ENCODE results near the gene BGN.

BGN gene

DNA sequence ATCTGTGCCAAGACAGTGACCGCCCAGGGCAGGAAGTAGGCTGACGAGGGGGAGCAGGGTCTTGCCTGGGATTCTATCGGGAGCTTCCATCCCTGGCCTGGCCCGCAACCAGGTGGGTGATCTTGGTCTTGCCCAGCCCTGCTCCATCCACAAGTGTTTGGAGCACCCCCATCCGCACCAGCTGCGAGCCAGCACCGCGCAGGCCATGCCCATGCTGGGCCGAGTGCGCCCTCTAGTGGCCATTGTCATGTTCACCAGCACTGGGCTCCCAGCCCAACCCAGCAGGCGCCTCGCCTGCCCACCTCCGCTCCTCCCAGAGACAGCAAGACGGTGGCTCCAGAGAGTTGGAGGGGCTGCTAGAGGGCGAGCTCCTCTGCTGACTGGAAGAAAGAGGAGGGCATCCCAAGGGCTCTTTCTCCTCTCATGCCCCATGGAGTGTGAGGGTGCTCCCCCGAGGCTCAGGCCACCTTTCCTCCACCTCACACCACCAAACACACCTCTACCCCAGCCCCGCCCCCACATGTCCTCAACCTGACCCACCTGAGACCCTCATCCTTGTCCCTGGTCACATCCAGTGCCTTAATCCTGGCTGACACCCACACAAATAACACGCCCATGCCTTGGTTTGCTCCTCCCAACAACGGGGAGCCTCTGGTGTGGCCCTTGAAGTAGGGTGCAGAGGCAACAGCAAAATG is 12.9 kb downstream of the BGN start:
- H3K4me3 ChIP-seq (replicated peaks in 1 of 2; ENCODE audit: low read depth in 2 of 2, low read length in 2 of 2), result no peak overlapping the region
- peak; percentile 71 to 77 for DNase-seq (ENCODE audit: low read depth in 2 of 2)
- TF ChIP-seq, protein P1, sequence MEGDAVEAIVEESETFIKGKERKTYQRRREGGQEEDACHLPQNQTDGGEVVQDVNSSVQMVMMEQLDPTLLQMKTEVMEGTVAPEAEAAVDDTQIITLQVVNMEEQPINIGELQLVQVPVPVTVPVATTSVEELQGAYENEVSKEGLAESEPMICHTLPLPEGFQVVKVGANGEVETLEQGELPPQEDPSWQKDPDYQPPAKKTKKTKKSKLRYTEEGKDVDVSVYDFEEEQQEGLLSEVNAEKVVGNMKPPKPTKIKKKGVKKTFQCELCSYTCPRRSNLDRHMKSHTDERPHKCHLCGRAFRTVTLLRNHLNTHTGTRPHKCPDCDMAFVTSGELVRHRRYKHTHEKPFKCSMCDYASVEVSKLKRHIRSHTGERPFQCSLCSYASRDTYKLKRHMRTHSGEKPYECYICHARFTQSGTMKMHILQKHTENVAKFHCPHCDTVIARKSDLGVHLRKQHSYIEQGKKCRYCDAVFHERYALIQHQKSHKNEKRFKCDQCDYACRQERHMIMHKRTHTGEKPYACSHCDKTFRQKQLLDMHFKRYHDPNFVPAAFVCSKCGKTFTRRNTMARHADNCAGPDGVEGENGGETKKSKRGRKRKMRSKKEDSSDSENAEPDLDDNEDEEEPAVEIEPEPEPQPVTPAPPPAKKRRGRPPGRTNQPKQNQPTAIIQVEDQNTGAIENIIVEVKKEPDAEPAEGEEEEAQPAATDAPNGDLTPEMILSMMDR (IDR thresholded peaks at IDR 0.05; ENCODE audit: low read depth, low read length), result peak; percentile 67

DNA sequence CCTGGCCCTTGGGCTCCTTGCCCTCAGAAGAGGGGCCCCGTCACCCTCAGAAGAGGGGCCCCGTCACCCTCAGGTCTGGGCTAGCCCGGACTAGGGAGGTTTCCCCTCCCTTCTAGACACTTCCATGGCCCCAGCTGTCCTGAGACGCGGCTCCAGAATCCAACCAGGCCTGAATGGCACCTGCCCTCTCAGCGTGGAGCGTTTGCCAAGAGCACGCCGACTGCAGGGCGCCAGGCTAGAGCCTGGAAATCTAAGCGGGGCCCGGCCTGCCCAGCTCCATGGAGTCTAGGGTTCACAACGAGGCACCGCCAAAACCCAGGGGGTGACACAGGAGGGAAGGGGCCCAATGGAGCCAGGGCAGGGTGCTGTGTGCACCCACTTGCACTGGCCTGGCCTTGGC is 14.8 kb downstream of the BGN start:
- DNase-seq (ENCODE audit: low read depth in 2 of 2), result no peak
- TF ChIP-seq, protein P1 (IDR thresholded peaks at IDR 0.05; ENCODE audit: low read depth, low read length), result no peak
- H3K4me3 ChIP-seq (replicated peaks in 1 of 2; ENCODE audit: low read depth in 2 of 2, low read length in 2 of 2), result no peak overlapping the region

DNA sequence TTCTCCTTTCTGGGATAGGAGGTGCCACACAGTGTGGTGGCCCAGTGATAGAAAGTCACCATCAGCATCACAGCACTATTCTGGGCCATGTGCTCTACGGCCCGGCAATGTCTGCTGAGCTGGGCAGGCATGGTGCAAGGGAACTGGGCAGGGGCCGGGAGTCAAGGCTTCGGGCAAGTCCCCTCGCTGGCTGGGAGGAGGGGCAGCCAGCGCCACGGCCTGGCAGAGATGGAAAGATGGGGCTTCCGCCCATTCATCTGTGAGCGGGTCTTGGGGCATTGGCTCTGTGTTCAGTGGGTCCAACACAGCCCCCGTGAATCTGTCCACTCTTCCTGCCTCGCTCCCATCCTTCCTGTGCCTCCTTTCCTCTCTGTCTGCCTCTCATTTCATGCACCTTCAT is 15.6 kb downstream of the BGN start:
- no peak overlapping the region for H3K4me3 ChIP-seq (replicated peaks in 1 of 2; ENCODE audit: low read depth in 2 of 2, low read length in 2 of 2)
- TF ChIP-seq, protein P1 (IDR thresholded peaks at IDR 0.05; ENCODE audit: low read depth, low read length), result no peak

DNA sequence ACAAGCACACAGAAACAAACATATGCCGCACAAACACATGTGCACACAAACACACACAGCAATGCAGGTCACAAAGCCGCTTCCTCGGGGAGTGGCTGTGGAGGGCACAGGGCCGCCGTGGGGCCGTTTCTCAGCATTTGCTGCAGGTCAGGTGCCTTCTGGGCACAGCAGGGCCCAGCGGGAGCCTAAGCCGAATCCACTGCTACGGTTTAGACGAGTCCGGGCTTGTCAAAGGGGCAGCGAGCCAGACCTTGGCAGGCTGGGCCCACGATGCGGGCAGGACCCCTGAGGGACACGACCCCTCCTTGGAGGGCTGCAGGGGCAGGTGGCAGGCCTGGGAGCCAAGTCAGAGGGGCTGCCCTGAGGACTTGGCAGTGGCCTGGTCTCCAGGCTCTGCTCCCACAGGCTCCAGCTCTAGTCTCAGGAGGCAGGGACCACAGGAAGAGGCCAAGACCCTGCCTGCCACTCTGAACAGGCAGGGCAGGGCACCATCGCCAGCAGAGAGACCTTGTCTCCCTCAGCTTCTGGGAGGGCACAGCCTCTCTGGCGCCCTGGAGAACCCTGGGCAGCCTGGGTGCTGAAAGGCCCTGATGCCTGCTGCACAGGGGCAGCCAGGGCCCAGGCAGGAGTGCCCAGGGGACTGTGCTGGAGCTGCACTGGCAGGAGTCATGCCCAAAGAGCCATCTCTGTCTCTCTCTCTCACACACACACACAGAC is 17.2 kb downstream of the BGN start:
- TF ChIP-seq, protein P1 (IDR thresholded peaks at IDR 0.05; ENCODE audit: low read depth, low read length), result no peak
- no peak overlapping the region for H3K4me3 ChIP-seq (replicated peaks in 1 of 2; ENCODE audit: low read depth in 2 of 2, low read length in 2 of 2)
- no peak for DNase-seq (ENCODE audit: low read depth in 2 of 2)

More for the DNA sequence above, 15.6 kb downstream of the BGN start:
- no peak for DNase-seq (ENCODE audit: low read depth in 2 of 2)

DNA sequence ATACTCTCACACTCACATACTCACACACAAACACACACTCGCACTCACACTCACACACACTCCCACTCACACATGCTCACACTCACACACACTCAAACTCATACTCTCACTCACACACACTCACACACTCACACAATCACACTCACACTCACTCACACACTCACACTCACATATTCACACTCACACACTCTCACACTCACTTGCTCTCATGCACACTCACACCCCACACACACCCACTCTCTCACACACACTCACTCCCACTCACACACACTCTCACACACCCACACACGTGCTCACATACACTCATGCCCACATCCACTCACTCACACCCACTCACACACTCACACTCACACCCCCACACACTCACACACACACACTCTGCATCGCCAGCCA is 17.7 kb downstream of the BGN start:
- TF ChIP-seq, protein P1 (IDR thresholded peaks at IDR 0.05; ENCODE audit: low read depth, low read length), result no peak
- no peak overlapping the region for H3K4me3 ChIP-seq (replicated peaks in 1 of 2; ENCODE audit: low read depth in 2 of 2, low read length in 2 of 2)
- no peak for DNase-seq (ENCODE audit: low read depth in 2 of 2)

DNA sequence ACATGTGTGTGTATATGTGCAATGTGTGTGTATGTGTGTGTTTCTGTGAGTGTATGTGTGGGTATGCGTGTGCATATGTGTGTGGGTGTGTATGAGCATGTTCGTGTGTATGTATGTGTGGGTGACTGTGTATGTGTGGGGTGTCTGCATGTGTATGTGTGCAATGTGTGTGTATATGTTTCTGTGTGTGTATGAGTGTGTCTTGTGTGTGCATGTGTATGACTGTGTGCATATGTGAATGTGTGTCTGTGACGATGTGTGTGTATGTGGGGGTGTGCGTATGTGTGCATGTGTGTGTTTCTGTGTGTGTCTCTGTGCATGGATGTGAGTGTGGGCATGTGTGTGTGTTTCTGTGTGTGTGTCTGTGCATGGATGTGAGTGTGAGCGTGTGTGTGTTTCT is 18.5 kb downstream of the BGN start:
- no peak overlapping the region for H3K4me3 ChIP-seq (replicated peaks in 1 of 2; ENCODE audit: low read depth in 2 of 2, low read length in 2 of 2)
- TF ChIP-seq, protein P1 (IDR thresholded peaks at IDR 0.05; ENCODE audit: low read depth, low read length), result no peak
- no peak for DNase-seq (ENCODE audit: low read depth in 2 of 2)
